ENCODE results near the gene MRPL43.

- TF ChIP-seq REST (IDR thresholded peaks at IDR 0.05; ENCODE audit: insufficient read depth in 1 of 2, low read depth in 2 of 2, low read length in 2 of 2) (no peak), SIN3A (IDR thresholded peaks at IDR 0.05; ENCODE audit: borderline replicate concordance, insufficient read depth, low read length) (no peak), POLR2AphosphoS5 (IDR thresholded peaks at IDR 0.05; ENCODE audit: low read depth, low read length) (no peak), TAF1 (IDR thresholded peaks at IDR 0.05; ENCODE audit: borderline replicate concordance, insufficient read depth, low read length) (no peak)
Measured at GRCh38 chr10:100972115-100972903, 15.0 kb downstream of the MRPL43 start.
